Gastrocnemius medialis (tissue), 4 donors: ENCODE results near the gene ZIC5.

ENCODE experiments used
- POLR2A ChIP-seq, 2 donors: fragments of 450-650 bp; IDR thresholded peaks; one replicate each; pipeline ENCODE4 v1.6.1; 2017; ENCODE audit warnings: antibody characterized with exemption in 2 of 2, mild to moderate bottlenecking in 2 of 2, moderate library complexity in 2 of 2
- TF ChIP-seq, protein P1 (sequence below), 5 experiments: fragments of 450-650 bp in 3 of 5; fragments of 200-600 bp in 2 of 5; sonication (generic) in 2 of 5; IDR thresholded peaks in 4 of 5; conservative IDR thresholded peaks in 1 of 5; 1 replicate in 4 of 5; 2 replicates in 1 of 5; pipeline ENCODE4 v1.5.1; 2016 to 2019; ENCODE audit warnings: antibody characterized with exemption in 5 of 5, mild to moderate bottlenecking in 3 of 5, moderate library complexity in 3 of 5

- TF ChIP-seq, protein P1, sequence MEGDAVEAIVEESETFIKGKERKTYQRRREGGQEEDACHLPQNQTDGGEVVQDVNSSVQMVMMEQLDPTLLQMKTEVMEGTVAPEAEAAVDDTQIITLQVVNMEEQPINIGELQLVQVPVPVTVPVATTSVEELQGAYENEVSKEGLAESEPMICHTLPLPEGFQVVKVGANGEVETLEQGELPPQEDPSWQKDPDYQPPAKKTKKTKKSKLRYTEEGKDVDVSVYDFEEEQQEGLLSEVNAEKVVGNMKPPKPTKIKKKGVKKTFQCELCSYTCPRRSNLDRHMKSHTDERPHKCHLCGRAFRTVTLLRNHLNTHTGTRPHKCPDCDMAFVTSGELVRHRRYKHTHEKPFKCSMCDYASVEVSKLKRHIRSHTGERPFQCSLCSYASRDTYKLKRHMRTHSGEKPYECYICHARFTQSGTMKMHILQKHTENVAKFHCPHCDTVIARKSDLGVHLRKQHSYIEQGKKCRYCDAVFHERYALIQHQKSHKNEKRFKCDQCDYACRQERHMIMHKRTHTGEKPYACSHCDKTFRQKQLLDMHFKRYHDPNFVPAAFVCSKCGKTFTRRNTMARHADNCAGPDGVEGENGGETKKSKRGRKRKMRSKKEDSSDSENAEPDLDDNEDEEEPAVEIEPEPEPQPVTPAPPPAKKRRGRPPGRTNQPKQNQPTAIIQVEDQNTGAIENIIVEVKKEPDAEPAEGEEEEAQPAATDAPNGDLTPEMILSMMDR (IDR thresholded peaks at IDR 0.05 in 4 of 5, conservative IDR thresholded peaks at IDR 0.05 in 1 of 5), result no peak
- TF ChIP-seq POLR2A (IDR thresholded peaks at IDR 0.05), result no peak
Observed at GRCh38 chr13:100014621-100015020, 43.1 kb upstream of the ZIC5 start.
